HG03135 (cell line): ENCODE data around the gene PEX14.

Experiments used
- ATAC-seq: cut with Tn5 transposase; IDR thresholded peaks from one replicate; pipeline ENCODE4 v1.9.1; 2021; ENCODE audit warnings: mild to moderate bottlenecking, moderate library complexity; ENCODE audit not compliant: unreplicated experiment

PEX14 gene

DNA sequence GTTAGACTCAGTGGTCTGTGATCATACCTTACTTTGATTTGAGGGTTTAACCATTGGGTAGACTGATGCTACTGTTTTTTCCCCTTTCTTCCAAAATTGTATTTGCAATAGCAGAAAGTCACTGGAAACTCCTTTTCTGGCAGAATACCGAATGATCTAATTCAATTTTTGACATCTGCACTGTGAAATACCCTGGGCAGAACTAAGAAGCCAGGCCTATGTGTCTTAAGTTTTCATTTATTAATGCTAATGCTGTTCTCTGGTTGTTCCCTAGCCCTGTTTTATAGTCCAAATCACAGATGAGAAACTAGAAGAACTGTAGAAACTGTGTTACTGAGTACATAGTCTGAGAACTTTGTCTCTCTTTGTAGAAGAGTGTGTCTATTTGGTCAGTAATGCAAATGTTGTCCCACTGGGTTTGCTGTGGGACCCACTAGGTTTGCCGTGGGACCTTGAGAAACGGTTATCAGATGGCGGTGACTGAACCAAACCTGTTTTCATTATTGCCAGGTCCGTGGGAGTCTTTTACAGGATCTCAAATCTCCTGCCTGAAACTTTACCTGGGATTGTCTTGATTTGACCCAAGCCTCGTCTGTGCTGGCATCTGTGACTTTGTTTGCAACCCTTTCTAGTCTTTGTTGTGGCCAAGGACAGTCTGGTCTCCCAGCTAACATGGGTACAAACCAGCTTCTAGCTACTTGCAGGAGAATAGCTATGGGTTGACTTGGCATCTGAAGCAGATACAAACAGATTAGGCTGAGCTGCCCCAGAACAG is 41.4 kb downstream of the PEX14 start:
- ATAC-seq: no peak

DNA sequence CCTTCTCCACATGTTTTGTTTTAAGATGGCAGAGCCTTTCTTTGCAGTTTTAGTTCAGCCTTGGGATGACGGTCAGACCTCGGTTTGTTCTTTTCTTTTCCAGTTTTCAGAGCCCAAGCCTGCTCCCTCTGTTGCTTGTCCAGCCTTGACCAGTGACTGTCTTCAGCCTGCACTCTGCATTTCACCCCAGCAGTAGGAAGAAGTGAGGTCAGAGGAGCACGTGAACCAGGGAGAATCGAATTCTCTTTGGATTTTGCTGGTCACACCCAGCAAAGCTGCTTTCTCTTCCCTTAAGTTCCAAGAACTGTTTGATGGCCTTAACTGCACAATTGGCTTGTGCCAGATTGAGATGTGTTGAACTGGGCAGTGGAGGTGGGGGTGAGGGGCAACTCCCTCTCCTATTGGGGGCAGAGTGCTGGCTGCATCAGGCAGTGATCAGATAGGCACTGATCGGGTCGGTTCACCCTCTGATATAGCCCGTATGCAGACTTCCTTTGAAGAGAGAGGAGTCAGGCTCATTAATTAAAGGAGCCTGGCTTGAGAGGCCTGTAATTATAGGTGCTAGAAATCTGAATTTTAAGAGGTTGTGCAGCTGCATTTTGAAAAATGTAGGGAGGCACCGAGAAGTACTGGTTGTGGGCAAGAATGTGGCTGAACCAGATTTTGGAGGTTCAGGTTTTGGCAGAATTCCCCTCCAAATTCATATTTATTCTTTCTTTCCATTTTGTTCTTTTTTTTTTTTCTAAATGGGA is 42.4 kb downstream of the PEX14 start:
- ATAC-seq: no peak

DNA sequence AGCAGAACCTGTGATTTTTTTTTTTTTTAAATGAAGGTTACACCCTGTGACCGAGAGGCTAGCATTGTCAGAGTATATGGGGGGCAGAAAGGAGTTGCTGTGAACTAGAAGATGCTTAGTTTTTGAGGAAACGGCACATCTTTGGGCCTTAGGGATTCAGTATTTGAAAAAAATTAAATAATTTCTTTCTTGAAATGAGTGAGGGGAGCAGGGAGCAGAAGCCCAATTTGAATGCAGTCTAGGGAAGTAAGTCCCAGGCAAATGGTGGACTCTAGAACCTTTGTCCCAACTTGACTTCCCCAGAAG is 42.9 kb downstream of the PEX14 start:
- no peak for ATAC-seq

DNA sequence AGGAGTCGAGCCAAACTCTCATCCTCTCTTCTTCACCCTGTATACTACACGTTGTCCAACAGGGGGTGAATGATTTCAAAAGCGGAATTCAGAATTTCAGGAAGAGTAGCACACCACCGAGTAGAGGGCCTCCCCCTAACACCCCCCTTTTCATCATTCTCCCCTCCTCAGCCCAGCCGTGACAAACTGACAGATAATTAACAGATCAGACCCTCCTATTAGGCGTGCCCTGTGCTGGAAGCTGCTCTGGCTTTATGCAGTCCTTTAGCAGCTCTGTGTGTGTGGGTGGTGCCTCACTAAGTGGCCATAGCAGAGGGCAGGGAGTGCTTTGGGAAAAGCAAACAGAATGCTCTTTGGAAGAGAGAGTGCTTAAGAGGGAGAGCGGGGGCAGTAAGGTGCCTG is 44.3 kb downstream of the PEX14 start:
- no peak for ATAC-seq

DNA sequence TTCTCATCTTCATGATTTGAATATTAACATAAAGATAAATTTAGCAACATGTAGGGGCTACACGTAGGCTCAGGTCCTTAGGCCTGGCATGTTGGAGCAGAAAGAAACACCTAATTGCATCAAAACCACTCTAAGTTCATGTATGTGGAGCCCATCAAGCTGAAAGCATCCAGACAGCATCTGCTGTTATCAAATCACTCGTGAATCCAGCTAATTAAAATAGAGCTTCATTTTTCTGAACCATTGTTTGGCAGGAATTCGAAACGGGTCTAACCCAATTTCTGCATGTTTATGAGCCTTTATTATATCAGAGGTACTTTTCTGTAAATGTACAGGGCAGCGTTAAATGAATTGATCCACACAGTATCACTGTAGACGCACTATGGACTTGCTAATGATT is 45.7 kb downstream of the PEX14 start:
- no peak for ATAC-seq

DNA sequence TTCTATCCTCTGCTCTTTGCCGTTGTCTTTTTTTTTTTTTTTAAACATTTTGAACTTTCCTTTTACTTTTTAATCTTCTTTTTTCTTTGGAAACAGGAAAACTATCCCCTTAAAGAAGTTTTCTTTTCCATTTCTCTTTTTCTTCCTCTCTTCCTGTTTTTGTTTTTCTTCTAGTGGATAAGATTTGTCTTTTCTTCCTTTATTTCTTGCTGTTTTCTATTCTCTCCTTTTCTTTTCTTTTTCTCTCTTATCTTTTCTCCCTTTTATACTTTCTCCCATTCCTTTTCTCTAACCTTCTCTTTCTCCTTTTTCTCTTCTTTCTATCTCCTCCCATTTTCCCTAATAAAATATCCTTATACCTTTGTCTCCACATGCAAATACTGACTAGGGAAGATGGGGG is 46.2 kb downstream of the PEX14 start:
- no peak for ATAC-seq

DNA sequence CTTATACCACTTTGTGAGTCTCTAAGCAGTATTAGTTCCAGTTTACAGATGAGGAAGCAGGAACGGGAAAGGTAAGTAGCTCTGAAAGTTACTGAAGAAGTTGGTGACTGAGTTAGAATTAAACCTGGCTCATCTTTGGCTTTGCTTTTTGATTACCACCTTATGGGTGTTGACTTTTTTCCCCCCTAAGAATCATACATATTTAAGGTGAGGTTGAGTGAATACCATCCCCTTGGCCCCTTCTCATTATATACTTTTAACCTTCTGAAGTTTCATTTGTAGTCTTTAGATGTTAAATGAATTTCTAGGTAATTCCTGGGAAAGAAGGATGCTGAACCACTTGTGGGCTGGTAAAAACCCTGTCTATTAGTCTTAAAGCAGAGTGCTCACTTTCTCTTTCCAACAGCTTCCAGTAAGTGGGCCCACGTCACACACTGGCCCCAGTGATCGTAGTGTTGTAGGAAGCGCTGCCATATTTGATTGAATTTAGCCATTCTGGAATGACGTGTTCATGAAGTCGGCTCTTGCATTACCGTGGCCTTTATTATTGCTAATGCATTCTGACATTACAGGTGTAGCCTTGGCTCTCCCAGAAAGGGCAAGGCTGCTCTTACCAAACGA is 46.9 kb downstream of the PEX14 start:
- no peak for ATAC-seq

DNA sequence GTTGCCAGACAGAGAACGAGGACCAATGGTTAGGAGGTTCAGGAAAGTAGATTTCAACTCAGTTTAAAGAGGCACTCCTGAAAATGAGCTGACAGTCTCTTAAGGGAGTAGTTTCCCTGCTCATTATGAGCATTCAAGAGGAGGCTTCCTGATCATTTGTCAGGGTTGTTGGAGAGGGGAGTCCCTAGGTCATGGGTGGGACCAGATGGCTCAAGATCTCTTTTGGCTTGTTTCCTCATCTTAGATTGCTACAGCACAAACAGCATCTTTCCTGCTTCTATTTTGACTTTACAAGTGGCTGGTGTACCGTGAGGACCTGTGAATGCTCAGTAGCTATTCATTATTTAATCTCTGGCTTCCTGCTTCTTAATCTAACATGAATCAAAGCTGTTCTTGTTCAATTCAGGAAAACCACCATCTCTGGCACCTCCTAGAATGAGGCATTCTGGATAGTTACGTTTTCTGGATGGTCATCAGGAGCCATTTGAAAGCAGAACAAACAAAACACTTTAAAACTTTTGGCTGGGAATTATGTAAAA is 47.6 kb downstream of the PEX14 start:
- ATAC-seq: no peak

DNA sequence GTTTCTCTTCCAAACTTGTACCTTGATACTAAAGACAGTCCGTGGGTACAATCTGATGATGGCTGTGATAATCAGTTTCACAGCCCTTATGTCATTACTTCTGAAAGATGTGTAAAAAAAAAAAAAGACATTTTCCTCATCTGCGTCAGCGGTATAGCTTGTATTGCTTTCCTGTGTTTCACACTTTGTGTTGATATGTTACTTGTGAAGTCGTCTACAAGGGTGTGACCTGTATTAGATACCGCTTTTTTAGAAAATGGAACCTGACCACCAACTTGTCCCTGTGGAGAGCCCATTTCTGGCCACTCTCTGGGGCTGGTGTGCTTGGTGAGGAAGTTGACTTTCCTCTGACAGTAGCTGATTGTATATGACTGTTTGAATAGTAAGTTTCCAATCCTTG is 50.5 kb downstream of the PEX14 start:
- ATAC-seq: no peak

DNA sequence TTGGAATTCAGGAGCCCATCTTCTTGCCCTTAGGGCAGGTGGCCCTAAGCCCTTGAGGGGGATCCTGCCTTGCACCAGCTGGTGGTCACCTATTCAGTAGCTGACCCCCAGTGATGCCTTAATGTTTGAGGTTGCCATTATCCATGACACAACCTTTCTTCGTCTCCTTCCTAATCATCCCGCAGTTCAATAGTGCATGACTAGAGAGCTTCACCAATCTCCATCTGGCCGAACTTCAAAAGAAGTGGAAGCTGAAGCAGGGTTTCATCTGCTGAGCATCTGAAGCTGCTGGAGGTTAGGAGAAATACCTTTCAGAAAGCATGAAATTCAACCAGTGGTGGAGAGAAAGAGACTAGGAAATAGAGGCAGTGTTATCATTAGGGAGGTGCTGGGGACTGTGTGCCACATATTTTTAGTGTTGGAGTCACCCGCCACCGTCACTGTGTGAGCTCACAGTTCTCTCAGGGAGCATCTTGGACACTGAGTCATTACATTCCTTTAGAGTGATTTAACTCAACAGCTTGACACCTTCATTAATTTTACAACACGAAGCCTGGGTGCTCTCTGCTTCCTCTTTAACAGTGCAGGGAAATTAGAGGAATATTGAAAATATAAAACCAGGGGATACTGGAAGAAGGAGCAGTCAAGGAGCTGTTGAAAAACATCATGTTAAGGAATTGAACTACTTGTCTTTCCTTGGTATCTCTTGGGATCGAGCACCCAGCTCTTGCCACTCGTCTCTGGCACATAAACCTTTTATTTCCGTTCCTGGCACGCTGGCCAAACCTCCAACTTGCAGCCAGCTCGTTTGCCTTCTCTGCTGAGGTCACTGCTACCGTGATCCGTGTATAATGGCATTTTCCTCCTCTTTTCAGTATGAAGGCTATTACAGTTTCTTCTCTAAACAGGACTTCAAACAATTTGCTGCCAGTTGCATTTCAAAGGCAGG is 53.6 kb downstream of the PEX14 start:
- ATAC-seq: no peak

DNA sequence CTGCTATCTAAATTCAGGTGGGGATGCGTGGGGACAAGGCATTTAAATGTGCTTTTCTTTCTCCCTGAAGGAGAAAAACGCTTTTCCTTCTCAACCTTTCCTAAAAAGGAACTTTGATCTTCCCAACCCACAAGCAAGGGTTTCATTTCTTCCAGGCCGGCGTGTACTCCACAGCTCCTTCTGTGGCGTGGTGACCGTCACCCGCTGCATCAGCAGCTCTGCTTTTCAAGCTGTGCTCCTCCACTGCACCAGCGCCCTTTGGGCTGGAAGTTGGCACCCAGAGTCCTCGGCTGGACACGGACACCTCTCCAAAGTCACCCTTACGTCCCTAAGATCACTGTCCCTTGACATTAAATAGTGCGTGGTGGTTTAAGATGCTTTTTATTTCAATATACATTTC is 54.3 kb downstream of the PEX14 start:
- ATAC-seq: no peak

DNA sequence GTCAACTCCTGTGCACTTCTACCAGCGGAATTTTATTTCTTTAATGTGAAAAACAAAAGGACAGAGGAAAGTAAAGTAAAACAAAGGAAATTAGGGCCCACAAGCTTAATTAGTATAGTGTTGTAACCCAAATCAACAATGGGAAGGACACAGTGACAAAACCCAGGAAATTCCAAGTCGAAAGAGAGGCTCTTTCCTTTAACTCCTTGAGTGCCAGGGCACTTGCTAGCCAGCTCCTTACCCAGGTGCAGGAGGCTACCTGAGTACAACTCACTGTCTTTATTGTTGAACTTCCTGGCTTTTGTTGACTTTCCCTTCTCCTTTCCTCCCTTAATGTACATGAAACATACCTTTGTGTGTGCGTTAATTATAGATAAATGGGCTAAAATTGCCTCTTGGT is 55.0 kb downstream of the PEX14 start:
- ATAC-seq: no peak

DNA sequence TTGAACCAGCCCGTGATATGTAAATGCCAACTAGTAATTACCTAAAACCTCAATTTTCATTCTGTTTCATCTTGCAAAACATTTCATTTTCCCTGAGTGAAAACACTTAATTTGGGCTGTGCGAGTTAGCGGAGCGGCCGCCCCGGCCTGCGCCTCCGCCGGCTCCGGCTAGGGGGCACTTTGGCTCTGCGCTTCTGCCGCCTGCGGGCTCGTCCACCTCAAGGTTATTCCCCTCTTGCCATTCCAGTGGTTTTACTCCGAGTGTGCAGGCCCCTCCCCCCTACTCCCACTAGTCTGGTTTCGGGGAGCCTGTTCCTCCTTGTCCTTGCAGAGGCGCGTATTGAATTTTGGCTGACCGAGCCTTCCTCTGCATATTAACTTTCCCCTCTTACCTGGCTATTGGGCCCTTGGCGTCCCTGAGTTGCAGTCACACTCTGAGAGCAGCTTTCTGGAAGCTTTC is 55.6 kb downstream of the PEX14 start:
- no peak for ATAC-seq

DNA sequence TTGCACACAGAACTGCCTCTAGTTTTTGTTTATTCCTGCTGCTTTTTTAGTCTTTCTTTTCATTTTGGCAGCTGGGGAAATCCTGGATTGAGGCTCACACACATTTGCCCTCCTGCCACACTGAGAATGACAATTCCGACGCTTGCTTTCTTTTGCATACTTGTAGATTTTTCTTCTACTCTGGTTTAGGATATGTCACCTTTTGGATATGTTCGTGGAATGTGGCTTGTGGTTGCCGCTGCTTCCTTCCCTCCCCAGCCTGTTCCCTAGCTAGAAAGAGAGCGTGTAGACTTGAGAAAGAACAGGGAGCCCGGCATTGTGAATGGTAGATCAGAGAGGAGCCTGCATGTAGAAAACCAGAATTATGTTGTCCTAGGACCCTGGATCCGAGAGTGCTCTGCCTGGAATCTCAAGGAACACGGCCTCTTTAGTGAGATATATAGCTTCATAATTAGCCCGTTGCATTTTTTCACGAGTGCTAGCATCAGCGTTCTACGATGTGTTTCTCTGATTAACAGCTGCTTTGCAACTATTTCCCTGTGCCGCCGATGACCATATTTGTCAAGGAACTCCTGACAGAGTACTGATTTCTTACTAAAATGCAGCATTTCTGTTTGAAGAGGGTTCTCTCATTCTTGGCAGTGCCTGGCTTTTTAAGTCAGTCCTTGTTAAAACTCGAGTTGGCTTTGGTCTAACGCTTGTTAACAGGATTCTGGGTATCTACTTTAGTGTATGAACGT is 56.2 kb downstream of the PEX14 start:
- no peak for ATAC-seq

DNA sequence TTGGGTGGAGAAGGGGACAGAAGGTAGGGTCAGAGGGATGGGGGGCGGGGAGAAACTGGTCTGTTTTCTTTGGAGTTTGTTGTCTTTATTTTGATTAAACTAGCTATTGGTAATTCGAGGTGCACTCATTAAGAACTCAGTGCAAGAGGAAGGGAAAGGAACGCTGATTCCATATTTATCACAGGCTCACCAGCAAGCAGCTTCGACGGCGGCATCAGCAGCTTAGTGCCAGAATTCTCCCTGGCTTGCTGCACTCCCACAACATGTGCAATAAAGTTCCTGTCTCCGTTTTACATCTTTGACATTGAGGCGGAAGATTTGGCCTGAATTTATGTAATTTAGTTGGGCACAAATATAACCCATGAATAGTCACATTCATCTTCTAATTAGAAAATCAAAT is 57.6 kb downstream of the PEX14 start:
- ATAC-seq: no peak

DNA sequence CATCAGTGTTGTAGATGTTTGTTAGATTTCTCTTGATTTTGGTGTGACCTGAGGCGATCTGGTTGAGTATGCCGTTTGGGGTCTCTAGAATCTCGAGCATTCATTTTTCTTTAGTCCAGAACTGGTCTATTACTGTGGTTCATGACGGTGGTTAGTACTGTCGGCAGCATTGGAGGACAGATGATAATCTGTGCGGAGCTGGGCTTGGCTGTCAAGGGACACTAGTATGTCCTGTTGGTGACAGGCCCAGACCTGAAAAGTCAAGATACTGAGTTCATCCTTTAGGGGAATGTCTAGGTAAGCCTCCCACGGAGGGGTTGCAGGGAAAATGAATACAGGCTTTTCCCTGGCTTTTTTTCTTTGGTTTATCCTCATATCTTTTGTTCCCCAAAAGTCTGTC is 59.8 kb downstream of the PEX14 start:
- ATAC-seq: no peak

DNA sequence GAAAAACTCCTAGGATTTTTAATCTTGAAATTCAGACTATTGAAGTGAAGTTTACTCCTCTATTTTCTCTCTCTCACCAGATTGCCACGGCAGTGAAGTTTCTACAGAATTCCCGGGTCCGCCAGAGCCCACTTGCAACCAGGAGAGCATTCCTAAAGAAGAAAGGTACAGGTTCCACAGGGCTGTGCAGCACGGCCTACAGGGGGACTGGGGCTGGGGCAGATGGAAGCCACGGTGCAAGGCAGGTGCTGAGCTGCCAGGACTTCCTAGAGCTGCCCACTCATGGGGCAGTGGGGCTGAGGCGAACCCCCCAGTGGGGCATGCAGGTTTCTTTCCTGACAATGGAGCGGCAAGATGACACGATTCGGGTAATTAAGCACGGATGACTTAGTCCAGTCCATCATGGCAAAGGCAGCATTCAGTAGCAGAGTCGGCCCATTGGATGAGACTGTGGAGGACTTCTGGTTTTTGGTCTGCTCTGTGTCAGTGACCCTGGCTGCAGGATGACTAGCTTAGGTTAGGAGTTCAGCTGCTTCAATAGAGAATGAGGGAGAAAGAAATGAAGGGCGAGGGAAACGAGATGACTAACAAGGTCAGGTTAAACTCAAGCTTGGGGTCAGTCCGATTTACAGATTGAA is 61.5 kb downstream of the PEX14 start:
- ATAC-seq: no peak

DNA sequence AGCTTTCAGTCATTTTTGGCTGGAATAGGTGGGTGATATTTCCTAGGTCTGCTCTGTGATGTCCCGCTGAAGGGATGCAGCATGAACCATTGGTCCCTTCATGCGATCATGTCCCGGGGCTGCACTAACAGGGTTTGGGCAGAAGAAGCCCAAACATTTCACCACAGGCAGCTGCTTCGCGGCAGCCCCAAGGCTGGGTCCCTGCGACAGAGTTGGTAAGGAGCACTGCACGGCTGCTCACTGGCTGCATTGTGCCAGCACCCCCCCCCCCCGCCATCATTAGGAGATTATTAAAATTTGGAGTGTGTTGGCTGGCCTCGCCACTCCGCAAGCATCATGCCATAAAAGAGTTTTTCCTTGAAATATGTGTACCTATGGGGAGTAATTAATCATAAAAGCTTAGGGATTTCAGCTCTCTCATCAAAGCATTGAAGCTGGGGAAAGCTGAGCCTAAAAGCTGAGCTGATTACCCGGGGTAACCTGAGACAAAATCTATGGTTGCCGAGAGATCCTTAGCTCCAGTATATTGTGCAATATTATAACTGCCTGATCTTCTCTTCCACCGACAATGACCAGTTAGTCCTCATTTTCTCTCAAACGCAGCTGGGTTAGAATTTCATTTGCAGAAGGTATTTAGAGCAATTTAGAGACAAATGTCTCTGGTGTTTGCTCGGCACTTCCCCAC is 62.5 kb downstream of the PEX14 start:
- ATAC-seq: no peak
